HG02885 (cell line): ENCODE measurements around the gene FAM53B.
"Not testable (repeated sequence)": the region's sequence is repeated elsewhere in the genome, so short reads cannot be mapped to it uniquely, and the experiment has no call there.

ENCODE experiments used
- ATAC-seq: cut with Tn5 transposase; IDR thresholded peaks from one replicate; pipeline ENCODE4 v1.9.1; 2021; ENCODE audit warnings: mild to moderate bottlenecking; ENCODE audit not compliant: unreplicated experiment, poor library complexity

FAM53B gene

DNA sequence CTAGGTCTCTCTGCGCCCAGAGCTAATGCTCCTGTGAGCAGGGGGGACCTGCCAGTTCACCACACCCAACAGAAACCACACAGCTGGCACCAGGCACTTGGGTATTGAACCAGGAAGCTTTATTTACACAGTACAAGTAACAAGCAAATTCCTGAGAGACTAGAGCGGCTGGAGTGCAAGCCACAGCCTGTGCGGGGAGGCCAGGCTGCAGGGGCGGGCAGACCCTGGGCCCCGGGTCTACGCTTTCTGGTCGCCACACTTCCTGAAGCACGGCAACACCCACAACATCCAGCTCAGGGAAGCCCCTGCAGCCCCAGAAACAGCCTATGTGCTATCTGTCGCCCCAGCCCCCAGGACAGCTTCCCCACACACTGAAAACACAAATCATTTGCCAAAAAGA is 125.0 kb downstream of the FAM53B start:
- ATAC-seq = no peak

DNA sequence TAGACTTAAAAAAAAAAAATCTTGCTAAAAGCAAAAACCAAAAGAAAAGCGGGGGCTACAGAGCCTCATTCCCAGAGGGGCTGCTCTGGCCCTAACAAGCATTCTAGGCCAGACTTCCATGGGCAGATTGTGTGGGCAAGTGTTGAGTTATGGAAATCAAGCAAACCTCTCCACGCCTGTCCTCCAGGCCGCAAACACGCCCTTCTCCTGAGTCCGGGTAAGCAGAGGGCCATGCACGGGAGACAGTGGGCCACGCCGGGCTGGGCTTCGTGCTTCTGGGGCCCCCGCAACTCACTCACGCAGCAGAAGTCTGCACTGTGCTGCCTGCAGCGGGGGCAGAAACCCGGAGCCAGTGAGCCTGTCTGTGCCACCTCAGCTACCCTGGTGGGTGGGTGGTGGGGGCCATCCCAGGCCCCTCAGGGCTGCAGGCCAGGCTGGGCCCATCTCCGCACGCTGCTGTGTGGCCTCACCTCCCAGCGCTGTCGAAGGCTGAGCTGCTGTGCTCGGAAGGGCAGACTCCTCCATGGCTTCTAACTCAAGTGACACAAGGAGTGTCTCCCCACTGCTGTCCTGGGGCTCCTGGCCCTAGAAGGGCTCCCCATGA is 125.6 kb downstream of the FAM53B start:
- ATAC-seq = no peak

DNA sequence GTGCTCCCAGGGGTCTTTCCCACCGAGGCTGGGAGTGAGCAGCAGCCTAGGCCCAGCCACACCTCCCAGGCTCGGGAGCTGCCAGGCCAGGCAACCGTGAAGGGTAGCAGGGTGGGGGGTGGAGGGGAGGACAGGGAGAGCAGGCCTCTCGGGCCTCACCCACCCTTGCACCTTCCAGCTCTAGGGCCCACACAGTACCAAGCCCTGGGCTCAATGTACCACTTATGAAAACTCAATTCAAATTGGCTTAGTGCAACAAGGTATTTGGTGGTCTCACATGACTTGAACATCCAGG is 127.4 kb downstream of the FAM53B start:
- ATAC-seq = no peak

DNA sequence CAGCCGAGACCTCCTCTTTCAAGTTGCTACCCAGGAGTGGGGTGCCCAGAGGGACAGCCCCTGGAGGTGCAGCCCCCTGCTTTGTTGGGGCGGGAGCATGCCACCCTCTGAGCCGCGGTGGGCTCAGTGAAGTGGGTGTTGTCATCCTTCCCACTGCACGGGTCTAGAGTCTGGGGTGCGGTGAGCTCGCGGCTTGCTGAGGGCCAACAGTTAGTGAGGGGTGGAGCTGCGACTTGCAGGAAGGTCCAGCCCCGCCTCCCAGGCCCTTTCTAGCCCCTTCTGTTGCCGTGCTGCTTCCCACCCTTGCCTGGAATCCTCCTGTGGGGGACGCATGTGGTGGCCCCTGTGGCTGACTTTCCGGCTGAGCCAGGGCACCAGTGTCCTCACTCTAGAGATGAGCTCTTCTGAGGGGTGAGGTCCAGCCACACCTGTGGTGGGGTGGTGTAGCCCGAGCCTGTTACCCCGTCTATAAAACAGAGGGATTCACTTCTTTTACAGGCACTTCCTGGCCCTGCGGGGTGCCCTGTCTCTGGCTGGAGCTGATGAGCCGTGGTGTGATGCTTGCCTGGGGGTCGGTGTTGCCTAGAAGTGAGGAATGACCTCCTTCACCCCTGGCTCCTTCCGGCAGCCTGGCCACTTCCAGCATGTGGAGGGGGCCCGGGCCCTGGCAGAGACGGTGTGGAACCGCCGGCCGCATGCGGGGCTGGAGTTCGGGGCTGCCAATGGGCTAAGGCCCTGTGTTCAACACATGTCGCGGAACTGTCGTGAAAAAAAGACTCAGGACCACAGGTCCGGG is 127.9 kb downstream of the FAM53B start:
- ATAC-seq = no peak

DNA sequence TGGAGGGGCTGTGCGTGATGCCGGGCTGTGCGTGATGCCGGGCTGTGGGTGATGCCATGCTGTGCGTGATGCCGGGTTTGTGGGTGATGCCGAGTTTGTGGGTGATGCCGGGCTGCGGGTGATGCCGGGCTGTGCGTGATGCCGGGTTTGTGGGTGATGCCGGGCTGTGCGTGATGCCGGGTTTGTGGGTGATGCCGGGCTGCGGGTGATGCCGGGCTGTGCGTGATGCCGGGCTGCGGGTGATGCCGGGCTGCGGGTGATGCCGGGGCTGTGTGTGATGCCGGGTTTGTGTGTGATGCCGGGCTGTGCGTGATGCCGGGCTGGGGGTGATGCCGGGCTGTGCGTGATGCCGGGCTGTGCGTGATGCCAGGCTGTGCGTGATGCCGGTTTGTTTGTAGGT is 128.9 kb downstream of the FAM53B start:
- no peak for ATAC-seq

DNA sequence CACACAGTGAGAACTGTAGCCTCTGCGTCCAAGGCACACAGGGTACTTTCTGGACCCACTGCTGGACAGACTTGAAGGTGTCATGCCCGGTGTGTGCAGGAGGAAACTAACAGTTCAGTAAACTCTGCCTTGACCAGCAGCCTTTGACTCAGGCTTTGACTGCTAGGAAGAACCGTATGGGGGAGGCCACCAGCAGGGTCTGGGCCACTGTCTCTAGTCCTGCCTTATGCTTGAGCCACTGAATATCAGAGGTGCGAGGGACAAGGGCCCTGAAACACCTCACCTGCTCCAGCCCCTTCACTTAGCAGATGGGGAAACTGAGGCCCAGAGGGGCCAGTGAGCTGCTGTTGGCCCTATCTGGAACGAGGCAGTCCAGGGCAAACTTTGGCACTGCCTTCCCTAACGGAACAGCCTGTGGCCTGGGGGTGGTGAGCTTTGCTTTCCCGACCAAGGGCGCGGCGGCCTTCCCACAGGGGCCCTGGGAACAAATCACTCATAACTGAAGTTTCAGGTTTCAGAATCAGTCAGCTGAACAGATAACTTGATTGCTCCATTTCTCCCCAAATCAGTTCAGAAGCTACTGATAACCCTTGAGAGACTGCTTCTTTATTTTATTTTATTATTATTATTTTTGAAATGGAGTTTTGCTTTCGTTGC is 130.0 kb downstream of the FAM53B start:
- ATAC-seq = peak; percentile 71

DNA sequence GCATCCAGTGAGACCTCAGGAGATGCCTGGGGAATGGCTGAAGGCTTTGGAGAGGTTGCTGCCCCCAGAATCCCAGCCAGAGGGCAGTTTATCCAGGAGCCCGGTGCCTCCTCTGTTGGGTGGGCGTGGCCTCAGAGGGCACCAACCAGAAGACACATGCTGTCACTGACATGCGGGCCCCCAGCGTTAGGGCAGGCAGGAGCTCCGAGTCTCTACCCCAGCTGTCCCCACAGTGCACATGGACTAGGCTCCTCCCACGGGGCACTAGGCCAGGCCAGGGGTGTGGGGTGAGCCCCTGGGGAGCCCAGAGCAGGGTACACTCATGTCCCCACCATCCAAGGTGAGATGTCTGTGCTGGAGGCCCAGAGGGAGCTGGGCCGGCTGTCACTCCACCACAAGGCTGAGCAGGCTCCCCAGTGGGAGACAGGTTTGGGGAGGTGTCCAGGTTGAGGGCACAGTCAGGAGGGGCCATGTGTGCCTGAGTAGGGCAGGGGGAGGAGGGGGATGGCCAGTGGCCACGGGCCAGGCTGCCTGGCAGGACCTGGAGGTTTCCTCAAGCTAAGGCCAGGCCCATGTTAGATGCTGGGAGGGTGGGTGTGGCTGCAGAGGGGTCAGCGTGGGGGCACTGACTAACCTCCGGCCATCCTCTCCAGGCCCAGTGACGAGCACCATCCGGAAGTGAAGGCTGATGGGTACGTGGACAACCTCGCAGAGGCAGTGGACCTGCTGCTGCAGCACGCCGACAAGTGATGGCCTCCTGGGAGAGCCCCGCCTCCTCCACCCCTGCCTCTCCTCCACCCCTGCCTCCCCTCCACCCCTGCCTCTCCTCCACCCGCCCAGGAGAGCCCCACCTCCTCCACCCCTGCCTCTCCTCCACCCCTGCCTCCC is 131.3 kb downstream of the FAM53B start:
- no peak for ATAC-seq

DNA sequence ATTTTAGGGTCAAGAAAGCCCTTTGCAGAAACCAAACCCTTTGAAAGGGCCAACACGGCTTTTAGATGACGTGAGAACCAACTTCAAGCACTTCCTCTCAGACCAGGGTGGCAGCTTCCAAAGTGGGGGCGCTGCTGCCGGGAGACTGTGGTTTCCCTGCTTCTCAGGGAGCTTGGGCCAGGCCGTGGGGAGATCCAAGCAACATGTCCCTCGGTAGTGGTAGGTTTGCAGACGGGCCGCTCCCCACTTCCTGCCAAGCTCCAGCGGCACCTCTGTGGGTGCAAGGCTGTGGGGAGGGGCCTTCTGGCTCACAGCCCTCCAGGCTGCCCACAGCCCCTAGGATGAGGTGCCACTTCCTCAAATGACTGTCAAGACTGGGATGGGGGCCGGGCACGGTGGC is 132.4 kb downstream of the FAM53B start:
- ATAC-seq = no peak

DNA sequence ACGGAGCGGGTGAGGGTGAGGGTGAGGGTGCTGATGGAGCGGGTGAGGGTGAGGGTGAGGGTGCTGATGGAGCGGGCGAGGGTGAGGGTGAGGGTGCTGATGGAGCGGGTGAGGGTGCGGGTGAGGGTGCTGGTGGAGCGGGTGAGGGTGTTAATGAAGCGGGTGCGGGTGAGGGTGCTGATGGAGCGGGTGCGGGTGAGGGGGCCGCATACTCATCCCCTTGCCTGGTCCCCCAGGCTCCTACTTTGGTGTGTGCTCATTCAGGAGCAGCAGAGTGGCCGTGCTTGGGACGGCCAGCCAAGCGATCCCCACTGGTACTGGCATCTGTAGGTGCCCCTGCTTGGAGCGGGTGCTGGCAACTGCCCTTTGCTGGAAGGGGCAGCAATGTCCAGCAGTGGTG is 133.3 kb downstream of the FAM53B start:
- ATAC-seq = not testable (repeated sequence)

DNA sequence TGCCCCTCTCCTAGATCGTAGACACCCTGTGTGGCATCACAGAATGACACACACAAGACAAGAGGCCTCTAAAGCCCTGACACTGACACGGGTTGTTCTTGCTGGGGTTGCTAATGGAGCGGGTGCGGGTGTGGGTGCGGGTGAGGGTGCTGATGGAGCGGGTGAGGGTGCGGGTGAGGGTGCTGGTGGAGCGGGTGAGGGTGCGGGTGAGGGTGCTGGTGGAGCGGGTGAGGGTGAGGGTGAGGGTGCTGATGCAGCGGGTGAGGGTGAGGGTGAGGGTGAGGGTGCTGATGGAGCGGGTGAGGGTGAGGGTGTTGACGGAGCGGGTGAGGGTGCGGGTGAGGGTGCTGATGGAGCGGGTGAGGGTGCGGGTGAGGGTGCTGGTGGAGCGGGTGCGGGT is 134.0 kb downstream of the FAM53B start:
- not testable (repeated sequence) for ATAC-seq

DNA sequence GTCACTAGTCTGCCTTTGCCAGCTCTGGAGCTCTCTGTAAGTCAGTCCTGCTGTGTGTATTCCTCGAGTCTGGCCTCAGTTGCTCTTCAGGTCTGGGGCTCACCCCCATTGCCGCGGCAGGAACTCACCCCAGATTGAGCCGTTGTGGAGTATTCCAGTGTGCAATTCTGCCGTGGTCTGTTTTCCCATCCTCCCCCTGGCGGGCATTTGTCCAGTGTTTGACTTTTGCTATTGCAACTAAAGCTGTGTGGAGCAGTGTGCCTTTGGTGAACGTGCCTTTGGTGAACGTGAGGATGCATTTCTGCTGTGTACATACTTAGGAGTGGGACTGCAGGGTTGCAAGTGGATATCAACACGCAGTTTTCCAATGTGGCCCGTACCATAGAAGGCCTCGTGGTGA is 134.5 kb downstream of the FAM53B start:
- ATAC-seq = no peak

DNA sequence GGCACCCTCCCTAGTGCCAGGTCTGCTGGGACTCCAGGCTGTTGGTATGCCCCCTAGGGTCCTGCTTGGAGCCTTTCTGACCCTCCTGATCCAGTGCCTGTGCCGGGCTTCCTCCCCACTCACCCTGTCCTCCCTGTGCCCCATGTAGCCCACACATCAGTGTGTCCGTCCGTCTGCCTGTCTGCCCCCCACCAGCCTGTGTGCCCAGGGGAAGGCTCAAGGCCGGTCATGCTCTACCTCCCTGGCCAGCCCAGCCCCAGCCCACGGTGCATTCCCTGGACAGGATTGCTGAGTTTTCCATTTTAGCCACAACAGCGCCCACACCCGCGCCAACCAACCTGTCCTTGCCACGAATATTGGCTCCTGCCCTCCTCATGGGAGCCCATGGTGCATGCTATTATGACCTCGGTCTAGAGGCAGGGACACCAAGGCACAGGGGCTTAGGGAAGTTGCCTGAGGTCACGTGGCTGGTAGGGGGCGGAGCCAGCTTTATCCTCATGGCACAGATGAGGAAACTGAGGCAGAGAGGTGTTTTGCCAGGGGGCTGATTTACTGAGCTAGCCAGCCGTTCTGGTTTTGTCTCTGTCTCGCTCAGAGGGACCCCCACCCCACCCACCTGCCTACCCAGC is 136.0 kb downstream of the FAM53B start:
- no peak for ATAC-seq

DNA sequence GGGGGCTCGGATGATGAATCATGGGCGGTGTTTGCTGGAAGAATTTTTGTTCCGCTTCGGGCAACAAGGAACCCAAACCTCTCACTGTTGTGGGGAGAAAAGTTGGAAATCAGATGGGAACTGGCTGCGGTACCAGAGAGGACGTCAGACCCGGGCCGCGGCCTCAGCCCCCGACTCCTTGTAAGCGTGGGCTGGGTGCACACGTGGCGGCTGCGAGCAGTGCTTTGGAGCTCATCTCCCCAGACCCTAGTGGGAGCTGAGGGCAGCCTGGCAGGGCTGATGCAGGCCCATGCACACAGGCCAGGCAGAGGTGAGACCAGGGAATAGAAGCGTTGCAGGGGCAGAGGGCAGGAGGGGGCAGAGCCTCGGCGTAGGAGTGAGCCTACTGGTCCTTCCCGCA is 136.5 kb downstream of the FAM53B start:
- no peak for ATAC-seq

DNA sequence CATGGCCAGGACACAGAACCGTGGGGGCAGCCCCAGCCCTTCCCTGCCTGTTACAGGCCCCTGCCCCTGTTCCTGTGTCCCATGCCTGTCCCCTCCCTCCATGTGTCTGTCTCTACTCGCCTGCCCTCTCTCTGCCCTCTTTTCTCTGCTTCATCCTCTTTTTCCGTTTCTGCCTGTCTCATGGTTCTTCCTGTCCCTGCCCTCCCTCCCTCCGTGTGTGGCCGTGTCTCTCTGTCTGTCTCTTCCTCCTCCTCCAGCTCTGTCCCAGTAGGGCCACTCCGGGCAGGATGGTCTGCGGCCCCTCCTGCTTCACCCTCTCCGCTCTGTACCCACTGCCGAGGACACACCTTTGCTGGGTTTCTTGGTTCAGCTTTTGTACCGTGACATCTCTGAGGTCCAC is 137.4 kb downstream of the FAM53B start:
- no peak for ATAC-seq

DNA sequence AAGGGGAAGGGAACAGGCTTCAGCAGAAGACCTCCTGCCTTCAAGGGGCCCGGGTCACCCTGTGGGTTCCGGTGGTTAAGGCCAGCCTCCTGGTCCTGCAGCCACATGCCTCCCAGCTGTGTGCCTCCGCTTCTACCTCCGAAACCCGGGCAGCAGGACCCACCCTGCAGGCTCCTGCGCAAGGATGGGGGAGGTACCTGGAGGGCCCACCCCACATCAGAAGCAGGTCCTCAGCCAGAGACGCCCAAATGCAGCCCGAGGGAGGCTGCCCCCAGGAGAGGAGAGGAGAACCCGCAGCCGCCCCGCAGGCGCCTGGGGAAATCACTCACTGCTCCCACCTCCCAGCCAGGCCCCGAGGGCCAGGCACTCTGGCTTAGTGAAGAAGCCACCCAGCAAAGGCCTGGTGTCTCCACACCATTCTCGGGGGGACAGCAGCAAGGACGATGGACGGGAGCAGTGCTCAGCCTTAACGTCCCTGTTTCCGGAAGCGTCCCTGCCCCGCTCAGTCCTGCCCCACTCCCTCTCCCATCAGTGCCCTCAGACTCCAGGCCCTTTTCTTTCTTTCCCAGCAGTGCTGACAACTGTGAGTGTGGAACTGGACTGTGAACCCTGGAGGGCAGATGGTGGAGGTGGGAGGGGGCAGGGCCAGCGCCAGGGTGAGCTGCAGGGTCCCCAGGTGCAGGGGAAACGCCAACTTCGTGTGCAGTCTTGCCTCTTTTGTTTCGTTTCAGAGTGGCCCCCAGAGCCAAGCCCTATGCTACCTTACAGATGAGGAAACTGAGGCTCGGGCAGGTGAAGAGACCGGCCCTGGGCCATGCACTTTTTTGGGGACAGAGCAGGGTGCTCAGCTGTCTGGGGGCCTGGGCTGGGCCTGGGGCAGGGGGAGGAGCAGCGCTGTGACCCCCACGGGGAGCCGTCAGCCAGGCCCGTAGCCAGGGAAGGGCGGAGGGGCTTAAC is 138.0 kb downstream of the FAM53B start:
- no peak for ATAC-seq

DNA sequence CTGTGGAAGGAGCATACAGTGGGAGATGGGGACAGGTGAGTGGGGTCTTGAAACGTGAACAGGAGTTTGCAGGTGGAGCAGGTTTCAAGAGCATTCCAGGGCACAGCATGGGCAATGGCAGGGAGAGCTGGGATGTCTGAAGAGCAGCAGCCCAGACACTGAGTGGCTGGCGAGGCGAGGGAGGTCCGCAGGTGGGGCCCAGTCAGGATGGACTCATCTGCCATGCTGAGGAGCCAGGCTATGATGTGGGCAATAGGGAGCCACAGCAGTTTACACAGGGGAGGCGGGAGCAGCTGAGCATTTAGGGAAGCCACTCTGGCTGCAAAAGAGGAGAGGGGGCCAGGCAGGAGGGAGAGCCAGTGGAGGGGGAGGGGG is 138.7 kb downstream of the FAM53B start:
- no peak for ATAC-seq

DNA sequence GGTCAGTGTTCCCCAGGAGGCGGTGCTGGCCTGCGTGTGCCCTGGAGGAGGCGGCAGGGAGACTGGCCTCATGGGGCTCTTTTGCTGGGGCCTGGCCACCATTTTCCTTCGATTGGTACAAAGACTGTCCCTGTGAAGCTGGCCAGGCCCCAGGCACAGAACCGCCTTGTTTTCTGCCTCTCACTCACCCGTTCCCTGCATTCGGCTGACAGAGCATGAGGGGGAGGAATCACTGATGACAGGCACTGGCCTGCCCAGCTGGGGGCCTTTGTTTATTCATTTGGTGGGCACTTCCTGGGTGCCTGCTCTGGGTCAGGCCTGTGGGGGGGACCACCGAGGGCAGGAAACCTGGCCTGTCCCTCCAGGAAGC is 139.2 kb downstream of the FAM53B start:
- no peak for ATAC-seq

DNA sequence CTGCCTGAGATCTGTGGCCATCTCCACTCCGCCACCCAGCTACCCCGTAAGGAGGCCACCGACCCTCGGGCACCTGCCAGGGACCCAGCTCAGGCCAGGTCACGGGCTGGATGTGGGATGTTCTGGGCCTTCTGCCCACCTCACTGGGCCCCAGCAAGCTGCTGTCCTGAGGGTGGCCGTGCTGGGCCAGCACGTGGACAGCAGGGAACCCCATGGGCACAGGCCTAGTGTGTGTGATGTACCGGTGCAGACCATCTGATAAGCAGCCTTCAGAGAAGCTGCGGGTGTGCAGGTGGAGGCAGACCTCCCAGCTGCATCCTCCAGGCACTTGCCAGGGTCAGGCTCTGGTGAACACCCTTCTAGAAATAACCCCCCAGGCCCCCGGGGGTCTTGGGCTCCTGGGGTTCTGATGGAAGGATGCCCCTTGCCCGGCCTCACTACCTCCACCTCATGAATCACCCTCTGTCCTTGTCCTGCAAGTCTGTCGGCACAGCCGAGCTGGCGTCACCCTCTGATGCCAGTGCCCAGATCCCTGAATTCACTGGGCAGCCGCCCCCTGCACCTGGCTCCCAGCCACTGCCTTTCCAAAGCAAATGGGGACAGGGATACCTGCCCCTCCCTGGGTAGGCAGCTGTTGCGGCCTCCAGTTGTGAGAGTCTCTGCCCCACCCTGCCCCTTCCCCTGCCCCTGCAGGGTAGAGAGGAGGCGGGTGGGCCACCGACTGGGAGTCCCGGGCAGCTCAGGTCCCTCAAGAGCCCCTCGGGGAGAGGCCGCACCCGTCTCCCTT is 139.8 kb downstream of the FAM53B start:
- ATAC-seq = no peak
